H9 (cell line): ENCODE measurements around the gene PVALB. TPM values are rescaled to one million over a fixed set of nuclear protein-coding genes. Genes with fewer than 3 reads are reported as not detected.

ENCODE experiments used
- DNase-seq: peaks from one replicate; pipeline ENCODE4 v3.0.0-alpha.2; 2017
- H2AFZ ChIP-seq: one replicate; pipeline ENCODE4 v1.6.1; 2013; ENCODE audit warnings: mild to moderate bottlenecking, low read length, control low read depth, moderate library complexity
- H2AK5ac ChIP-seq: 2 replicates; pipeline ENCODE4 v1.6.1; 2013; ENCODE audit warnings: low read length, control low read depth, mixed read lengths; ENCODE audit not compliant: insufficient read length
- H2BK120ac ChIP-seq: one replicate; pipeline ENCODE4 v1.6.1; 2013; ENCODE audit warnings: low read depth, mild to moderate bottlenecking, low read length, control low read depth, inconsistent platforms; ENCODE audit not compliant: poor library complexity, severe bottlenecking
- H2BK12ac ChIP-seq: 2 replicates; pipeline ENCODE4 v1.6.1; 2013; ENCODE audit warnings: low read length, control low read depth, mixed read lengths, low read depth; ENCODE audit not compliant: insufficient read length
- H2BK15ac ChIP-seq: 2 replicates; pipeline ENCODE4 v1.6.1; 2013; ENCODE audit warnings: low read depth, low read length, control low read depth
- H2BK20ac ChIP-seq: one replicate; pipeline ENCODE4 v1.6.1; 2013; ENCODE audit warnings: low read depth, mild to moderate bottlenecking, low read length, control low read depth, inconsistent platforms; ENCODE audit not compliant: poor library complexity, severe bottlenecking
- H2BK5ac ChIP-seq: 2 replicates; pipeline ENCODE4 v1.6.1; 2013; ENCODE audit warnings: low read length, control low read depth, mixed read lengths; ENCODE audit not compliant: insufficient read length
- H3K14ac ChIP-seq: 2 replicates; pipeline ENCODE4 v1.6.1; 2013; ENCODE audit warnings: low read length, control low read depth; ENCODE audit not compliant: insufficient read depth
- H3K18ac ChIP-seq: 2 replicates; pipeline ENCODE4 v1.6.1; 2013; ENCODE audit warnings: low read depth, mild to moderate bottlenecking, mixed read lengths, low read length, control low read depth; ENCODE audit not compliant: insufficient read length
- H3K23ac ChIP-seq: 2 replicates; pipeline ENCODE4 v1.6.1; 2013; ENCODE audit warnings: low read length, control low read depth, mixed read lengths, low read depth; ENCODE audit not compliant: insufficient read length
- H3K23me2 ChIP-seq: 2 replicates; pipeline ENCODE4 v1.6.1; 2013; ENCODE audit warnings: low read depth, mild to moderate bottlenecking, mixed read lengths, low read length, control low read depth; ENCODE audit not compliant: insufficient read length, poor library complexity, severe bottlenecking
- H3K27ac ChIP-seq: 2 replicates; pipeline ENCODE4 v1.5.1; 2013; ENCODE audit warnings: low read length, control low read depth, mixed read lengths, low read depth; ENCODE audit not compliant: insufficient read length
- H3K27me3 ChIP-seq: 2 replicates; pipeline ENCODE4 v1.6.1; 2013; ENCODE audit warnings: low read length, control low read depth, inconsistent platforms; ENCODE audit not compliant: insufficient read depth
- H3K4ac ChIP-seq: 2 replicates; pipeline ENCODE4 v1.6.1; 2013; ENCODE audit warnings: low read depth, mild to moderate bottlenecking, control low read depth, inconsistent platforms, low read length, moderate library complexity
- H3K4me1 ChIP-seq: 2 replicates; pipeline ENCODE4 v1.6.1; 2013; ENCODE audit warnings: low read length, control low read depth, inconsistent platforms; ENCODE audit not compliant: insufficient read depth
- H3K4me2 ChIP-seq: 2 replicates; pipeline ENCODE4 v1.6.1; 2013; ENCODE audit warnings: low read length, control low read depth, mixed read lengths; ENCODE audit not compliant: insufficient read length, insufficient read depth
- H3K56ac ChIP-seq: 2 replicates; pipeline ENCODE4 v1.6.1; 2013; ENCODE audit warnings: low read depth, mild to moderate bottlenecking, mixed read lengths, low read length, control low read depth; ENCODE audit not compliant: insufficient read length
- H3K79me1 ChIP-seq: 2 replicates; pipeline ENCODE4 v1.6.1; 2013; ENCODE audit warnings: low read depth, mild to moderate bottlenecking, moderate library complexity, low read length, control low read depth, inconsistent platforms; ENCODE audit not compliant: insufficient read depth, poor library complexity, severe bottlenecking
- H3K79me2 ChIP-seq: 2 replicates; pipeline ENCODE4 v1.6.1; 2013; ENCODE audit warnings: low read length, control low read depth, inconsistent platforms; ENCODE audit not compliant: insufficient read depth
- H3K9ac ChIP-seq: 2 replicates; pipeline ENCODE4 v1.6.1; 2013; ENCODE audit warnings: low read length, control low read depth, mixed read lengths; ENCODE audit not compliant: insufficient read length; ENCODE audit errors: extremely low read depth
- H3K9me3 ChIP-seq: one replicate; pipeline ENCODE4 v1.6.1; 2013; ENCODE audit warnings: low read depth, low read length, inconsistent platforms; ENCODE audit not compliant: control insufficient read depth
- H3T11ph ChIP-seq: one replicate; pipeline ENCODE4 v1.6.1; 2013; ENCODE audit warnings: mild to moderate bottlenecking, low read length, control low read depth, inconsistent platforms
- H4K20me1 ChIP-seq: one replicate; pipeline ENCODE4 v1.6.1; 2013; ENCODE audit not compliant: control insufficient read depth, insufficient read length, insufficient read depth
- H4K5ac ChIP-seq: 2 replicates; pipeline ENCODE4 v1.6.1; 2013; ENCODE audit warnings: low read depth, mild to moderate bottlenecking, mixed read lengths, low read length, control low read depth; ENCODE audit not compliant: insufficient read length
- H4K8ac ChIP-seq: replicated peaks from 2 replicates; pipeline ENCODE4 v1.6.1; 2013; ENCODE audit warnings: low read length, control low read depth, mixed read lengths, low read depth; ENCODE audit not compliant: insufficient read length
- H4K91ac ChIP-seq: 2 replicates; pipeline ENCODE4 v1.6.1; 2013; ENCODE audit warnings: low read depth, mild to moderate bottlenecking, moderate library complexity, mixed read lengths, low read length, control low read depth; ENCODE audit not compliant: insufficient read length
- H3K27ac Mint-ChIP-seq, 3 experiments: 2 replicates in 2 of 3; 3 replicates in 1 of 3; pipeline ENCODE4 v1.8.0; 2020 to 2021; ENCODE audit warnings: mixed read lengths in 3 of 3, mild to moderate bottlenecking in 1 of 3, moderate library complexity in 1 of 3
- H3K27me3 Mint-ChIP-seq: 2 replicates; pipeline ENCODE4 v1.8.0; 2021; ENCODE audit warnings: low read depth, mild to moderate bottlenecking, moderate library complexity, mixed read lengths
- H3K36me3 Mint-ChIP-seq, 3 experiments: 2 replicates in 2 of 3; 3 replicates in 1 of 3; pipeline ENCODE4 v1.8.0; 2020 to 2021; ENCODE audit warnings: low read depth in 3 of 3, mixed read lengths in 3 of 3; ENCODE audit not compliant: insufficient read depth in 1 of 3
- H3K4me1 Mint-ChIP-seq, 2 experiments: 2 replicates each; pipeline ENCODE4 v1.8.0; 2020; ENCODE audit warnings: mixed read lengths in 2 of 2
- H3K4me3 Mint-ChIP-seq, 2 experiments: 2 replicates in 1 of 2; 3 replicates in 1 of 2; pipeline ENCODE4 v1.8.0; 2020 to 2021; ENCODE audit warnings: mild to moderate bottlenecking in 2 of 2, mixed read lengths in 2 of 2, moderate library complexity in 1 of 2
- H3K9me3 Mint-ChIP-seq, 2 experiments: 2 replicates in 1 of 2; 3 replicates in 1 of 2; pipeline ENCODE4 v1.8.0; 2020; ENCODE audit warnings: mild to moderate bottlenecking in 2 of 2, mixed read lengths in 2 of 2, moderate library complexity in 1 of 2
- WGBS: extraction: QIAGEN DNeasy Blood & Tissue Kit; methylation state at CpG from one replicate; pipeline ENCODE4 v1.1.7; 2013; ENCODE audit warnings: missing lambda C conversion rate, low lambda C conversion rate, mixed read lengths; ENCODE audit not compliant: insufficient read length; ENCODE audit errors: extremely low coverage; 5-methylcytosine and 5-hydroxymethylcytosine counted together
- total RNA-seq: library from RNA; stranded (reverse); gene quantifications from 2 replicates; pipeline ENCODE4 v1.2.1, GENCODE V29; 2021
- TF ChIP-seq, protein P1 (sequence below): fragments of 200-600 bp; sonication (generic); conservative IDR thresholded peaks from 3 replicates; pipeline ENCODE4 v1.8.0; 2021; ENCODE audit warnings: antibody characterized with exemption, mild to moderate bottlenecking

The PVALB gene
- total RNA-seq, 1 experiment from 2014 or later: 2.7 TPM

DNA sequence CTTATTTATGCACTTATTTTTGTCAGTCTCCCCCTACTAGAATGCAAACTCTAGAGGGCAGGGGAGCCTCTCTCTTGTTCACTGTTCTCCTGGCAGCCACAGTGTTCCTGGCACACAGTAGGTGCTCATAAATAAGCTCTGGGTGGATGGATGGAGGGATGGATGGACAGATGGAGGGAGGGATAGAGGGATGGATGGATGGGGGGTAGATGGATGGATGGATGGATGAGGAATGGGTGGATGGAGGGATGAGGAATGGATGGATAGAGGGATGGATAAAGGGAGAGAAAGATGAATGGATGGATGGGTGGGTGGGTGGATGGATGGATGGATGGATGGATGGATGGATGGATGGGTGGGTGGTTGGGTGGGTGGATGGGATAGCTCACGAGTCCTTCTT, 13.5 kb downstream of the PVALB start:
- H4K5ac ChIP-seq: no peak overlapping the region
- H3K18ac ChIP-seq: no peak overlapping the region
- peaks cover 33% of the 10 kb centered on the region for H3K27me3 Mint-ChIP-seq
- H2AFZ ChIP-seq: no peak overlapping the region
- H3K4ac ChIP-seq: no peak overlapping the region
- H3K27ac ChIP-seq: no peak overlapping the region
- peaks cover 14 to 23% of the 10 kb centered on the region in 2 experiments for H3K4me1 Mint-ChIP-seq
- H4K8ac ChIP-seq: no peak overlapping the region
- H3K9ac ChIP-seq: no peak overlapping the region
- no peak overlapping the region for H3T11ph ChIP-seq
- no peaks in the 10 kb centered on the region for H3K79me2 ChIP-seq
- no peak overlapping the region for H2BK120ac ChIP-seq
- TF ChIP-seq, protein P1, sequence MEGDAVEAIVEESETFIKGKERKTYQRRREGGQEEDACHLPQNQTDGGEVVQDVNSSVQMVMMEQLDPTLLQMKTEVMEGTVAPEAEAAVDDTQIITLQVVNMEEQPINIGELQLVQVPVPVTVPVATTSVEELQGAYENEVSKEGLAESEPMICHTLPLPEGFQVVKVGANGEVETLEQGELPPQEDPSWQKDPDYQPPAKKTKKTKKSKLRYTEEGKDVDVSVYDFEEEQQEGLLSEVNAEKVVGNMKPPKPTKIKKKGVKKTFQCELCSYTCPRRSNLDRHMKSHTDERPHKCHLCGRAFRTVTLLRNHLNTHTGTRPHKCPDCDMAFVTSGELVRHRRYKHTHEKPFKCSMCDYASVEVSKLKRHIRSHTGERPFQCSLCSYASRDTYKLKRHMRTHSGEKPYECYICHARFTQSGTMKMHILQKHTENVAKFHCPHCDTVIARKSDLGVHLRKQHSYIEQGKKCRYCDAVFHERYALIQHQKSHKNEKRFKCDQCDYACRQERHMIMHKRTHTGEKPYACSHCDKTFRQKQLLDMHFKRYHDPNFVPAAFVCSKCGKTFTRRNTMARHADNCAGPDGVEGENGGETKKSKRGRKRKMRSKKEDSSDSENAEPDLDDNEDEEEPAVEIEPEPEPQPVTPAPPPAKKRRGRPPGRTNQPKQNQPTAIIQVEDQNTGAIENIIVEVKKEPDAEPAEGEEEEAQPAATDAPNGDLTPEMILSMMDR: no peak
- H4K91ac ChIP-seq: no peak overlapping the region
- no peak for DNase-seq
- H3K9me3 ChIP-seq: no peaks in the 10 kb centered on the region
- no peak overlapping the region for H3K23ac ChIP-seq
- H3K27me3 ChIP-seq: no peaks in the 10 kb centered on the region
- H2BK5ac ChIP-seq: no peak overlapping the region
- no peak overlapping the region for H3K56ac ChIP-seq
- H3K4me2 ChIP-seq: no peak overlapping the region
- H3K14ac ChIP-seq: no peak overlapping the region
- no CpG with 5 or more reads among the region's 1 CpG for WGBS
- H3K9me3 Mint-ChIP-seq: no peaks in the 10 kb centered on the region
- no peak overlapping the region for H3K4me3 Mint-ChIP-seq
- no peaks in the 10 kb centered on the region for H3K36me3 Mint-ChIP-seq
- H3K23me2 ChIP-seq: no peaks in the 10 kb centered on the region
- H2AK5ac ChIP-seq: no peak overlapping the region
- H2BK15ac ChIP-seq: no peak overlapping the region
- H2BK12ac ChIP-seq: no peak overlapping the region
- no peak overlapping the region for H2BK20ac ChIP-seq
- no peaks in the 10 kb centered on the region for H4K20me1 ChIP-seq
- H3K79me1 ChIP-seq: no peaks in the 10 kb centered on the region
- H3K4me1 ChIP-seq: no peaks in the 10 kb centered on the region; the same call in 1 of the 2 replicates
- no peak overlapping the region for H3K27ac Mint-ChIP-seq
